OCI-LY3 (cell line): ENCODE results near the gene CTNND2.

Experiments
- H2AFZ ChIP-seq: fragments of 200-600, 300-600 bp; shearing (Covaris generic); 2 replicates; pipeline ENCODE4 v1.6.0; 2014; ENCODE audit warnings: antibody characterized with exemption, low read depth, low read length
- H3K27ac ChIP-seq: fragments of 200-600, 300-600 bp; sonication (generic); 2 replicates; pipeline ENCODE4 v1.5.1; 2014; ENCODE audit warnings: mild to moderate bottlenecking, low read length, moderate library complexity, mixed read lengths
- H3K27me3 ChIP-seq: fragments of 200-600, 300-600 bp; sonication (generic); 2 replicates; pipeline ENCODE4 v1.6.1; 2014; ENCODE audit warnings: low read depth, low read length, mixed read lengths
- H3K36me3 ChIP-seq: fragments of 200-600, 300-600 bp; sonication (generic); replicated peaks from 2 replicates; pipeline ENCODE3; 2014; ENCODE audit warnings: low read depth, low read length, mixed read lengths
- H3K4me1 ChIP-seq: fragments of 300-600, 200-600 bp; sonication (generic); 2 replicates; pipeline ENCODE4 v1.6.1; 2014; ENCODE audit warnings: low read length, mixed read lengths
- H3K4me2 ChIP-seq: fragments of 200-600, 300-600 bp; sonication (generic); 2 replicates; pipeline ENCODE4 v1.6.1; 2014; ENCODE audit warnings: low read length, mixed read lengths
- H3K4me3 ChIP-seq: fragments of 300-600, 200-600 bp; sonication (generic); 2 replicates; pipeline ENCODE4 v1.5.1; 2014; ENCODE audit warnings: antibody characterized with exemption, mild to moderate bottlenecking, low read length, moderate library complexity
- H3K79me2 ChIP-seq: fragments of 300-600, 200-600 bp; shearing (Covaris generic); 2 replicates; pipeline ENCODE4 v1.6.1; 2014; ENCODE audit warnings: mild to moderate bottlenecking, low read length, mixed read lengths
- H3K9ac ChIP-seq: fragments of 300-600, 200-600 bp; shearing (Covaris generic); 2 replicates; pipeline ENCODE4 v1.6.0; 2014; ENCODE audit warnings: mild to moderate bottlenecking, low read length, moderate library complexity
- H3K9me3 ChIP-seq: fragments of 200-600, 300-600 bp; shearing (Covaris generic); 2 replicates; pipeline ENCODE4 v1.6.1; 2014; ENCODE audit warnings: low read length, mixed read lengths; ENCODE audit not compliant: insufficient read depth
- H4K20me1 ChIP-seq: fragments of 200-600, 300-600 bp; sonication (generic); 2 replicates; pipeline ENCODE4 v1.6.1; 2016; ENCODE audit warnings: low read length, mixed read lengths; ENCODE audit not compliant: insufficient read depth
- CTCF ChIP-seq: fragments of 200-600, 300-600 bp; sonication (generic); IDR thresholded peaks from 2 replicates; pipeline ENCODE4 v1.5.1; 2014; ENCODE audit warnings: antibody characterized with exemption, low read length, low read depth
- EZH2phosphoT487 ChIP-seq: fragments of 200-600 bp; shearing (Covaris generic); IDR thresholded peaks from 2 replicates; pipeline ENCODE4 v1.6.1; 2018; ENCODE audit warnings: antibody characterized with exemption, mixed run types, low read depth

CTNND2 gene

GRCh38 chr5:11252075-11252474 lies 652.2 kb downstream of the CTNND2 start:
- Histone ChIP-seq H3K4me2 (no peak overlapping the region), H3K27ac (no peak overlapping the region), H2AFZ (no peak overlapping the region), H3K79me2 (no peaks in the 10 kb centered on the region), H3K27me3 (no peaks in the 10 kb centered on the region), H3K4me3 (no peak overlapping the region), H3K36me3 (no peaks in the 10 kb centered on the region), H4K20me1 (no peaks in the 10 kb centered on the region), H3K4me1 (no peaks in the 10 kb centered on the region), H3K9ac (no peak overlapping the region), H3K9me3 (no peaks in the 10 kb centered on the region)
- no peak for TF ChIP-seq CTCF
- no peak for TF ChIP-seq EZH2phosphoT487

GRCh38 chr5:11251247-11251646 lies 653.0 kb downstream of the CTNND2 start:
- H3K9me3 ChIP-seq = no peaks in the 10 kb centered on the region
- no peaks in the 10 kb centered on the region for H3K27me3 ChIP-seq
- no peak for TF ChIP-seq CTCF
- TF ChIP-seq EZH2phosphoT487 = no peak
- no peaks in the 10 kb centered on the region for H3K36me3 ChIP-seq
- no peak overlapping the region for H3K4me3 ChIP-seq
- no peaks in the 10 kb centered on the region for H3K79me2 ChIP-seq
- no peak overlapping the region for H3K4me2 ChIP-seq
- no peak overlapping the region for H2AFZ ChIP-seq
- no peaks in the 10 kb centered on the region for H4K20me1 ChIP-seq
- H3K9ac ChIP-seq = no peak overlapping the region
- H3K4me1 ChIP-seq = no peaks in the 10 kb centered on the region
- no peak overlapping the region for H3K27ac ChIP-seq

DNA sequence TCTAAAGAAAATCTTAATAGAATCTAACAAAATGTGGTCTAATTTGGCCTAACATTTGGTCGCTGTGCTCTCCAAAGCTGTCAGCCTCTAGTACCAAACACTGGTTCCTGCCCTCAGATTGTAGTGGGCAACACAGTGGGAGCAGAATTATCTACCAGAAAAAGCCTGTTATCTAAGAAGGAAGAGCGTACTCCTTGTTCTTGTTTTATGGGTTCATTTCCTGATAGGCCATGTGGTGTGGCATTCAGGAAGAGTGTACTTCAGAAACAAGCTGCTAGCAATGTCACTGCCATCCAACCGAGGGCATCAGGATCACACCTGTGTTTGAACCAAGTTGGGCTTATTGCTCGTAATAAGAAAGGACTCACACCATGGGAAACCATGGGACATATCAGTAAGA lies 655.3 kb downstream of the CTNND2 start:
- no peak for TF ChIP-seq EZH2phosphoT487
- TF ChIP-seq CTCF = no peak
- Histone ChIP-seq H3K9me3 (no peaks in the 10 kb centered on the region), H3K4me3 (no peak overlapping the region), H3K36me3 (no peaks in the 10 kb centered on the region), H2AFZ (no peak overlapping the region), H3K4me1 (no peaks in the 10 kb centered on the region), H3K27ac (no peak overlapping the region), H3K27me3 (no peaks in the 10 kb centered on the region), H4K20me1 (no peaks in the 10 kb centered on the region), H3K4me2 (no peak overlapping the region), H3K9ac (no peak overlapping the region), H3K79me2 (no peaks in the 10 kb centered on the region)

GRCh38 chr5:11247224-11247623 lies 657.0 kb downstream of the CTNND2 start:
- Histone ChIP-seq H3K9me3 (no peaks in the 10 kb centered on the region), H2AFZ (no peak overlapping the region), H3K4me2 (no peak overlapping the region), H3K27ac (no peak overlapping the region), H3K36me3 (no peaks in the 10 kb centered on the region), H3K9ac (no peak overlapping the region), H4K20me1 (no peaks in the 10 kb centered on the region), H3K79me2 (no peaks in the 10 kb centered on the region), H3K27me3 (no peaks in the 10 kb centered on the region), H3K4me1 (no peaks in the 10 kb centered on the region), H3K4me3 (no peak overlapping the region)
- TF ChIP-seq EZH2phosphoT487 (no peak), CTCF (no peak)
